Kasumi-1 (cell line): ENCODE data around the gene RFT1.

ENCODE experiments used
- DNase-seq, 2 experiments: peaks; one replicate each; lab custom pipeline; 2025; lab: John Stamatoyannopoulos, UW

RFT1 gene

GRCh38 chr3:53085476-53085875 lies 44.8 kb downstream of the RFT1 start:
- DNase-seq: no peak

GRCh38 chr3:53084310-53085001 lies 45.8 kb downstream of the RFT1 start:
- DNase-seq: no peak

DNA sequence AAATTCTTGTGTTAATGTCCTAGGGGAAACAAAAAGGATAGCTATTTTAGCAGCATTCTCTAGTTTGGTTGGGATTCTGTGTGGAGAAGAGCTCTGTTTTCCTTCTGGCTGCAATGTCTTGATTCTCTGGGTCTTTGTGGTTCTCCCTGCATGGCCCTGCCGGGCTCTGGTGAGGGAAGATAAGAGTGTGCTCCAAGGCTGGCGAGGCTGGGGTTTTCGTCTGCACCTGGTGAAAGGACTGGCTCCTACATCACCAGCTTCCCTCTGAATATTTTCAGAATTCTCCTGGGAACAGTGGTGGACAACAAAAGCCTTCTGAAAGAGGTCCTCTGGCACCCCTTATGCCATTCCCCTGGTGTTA lies 46.3 kb downstream of the RFT1 start:
- DNase-seq: no peak

GRCh38 chr3:53083521-53083920 lies 46.7 kb downstream of the RFT1 start:
- DNase-seq: no peak

DNA sequence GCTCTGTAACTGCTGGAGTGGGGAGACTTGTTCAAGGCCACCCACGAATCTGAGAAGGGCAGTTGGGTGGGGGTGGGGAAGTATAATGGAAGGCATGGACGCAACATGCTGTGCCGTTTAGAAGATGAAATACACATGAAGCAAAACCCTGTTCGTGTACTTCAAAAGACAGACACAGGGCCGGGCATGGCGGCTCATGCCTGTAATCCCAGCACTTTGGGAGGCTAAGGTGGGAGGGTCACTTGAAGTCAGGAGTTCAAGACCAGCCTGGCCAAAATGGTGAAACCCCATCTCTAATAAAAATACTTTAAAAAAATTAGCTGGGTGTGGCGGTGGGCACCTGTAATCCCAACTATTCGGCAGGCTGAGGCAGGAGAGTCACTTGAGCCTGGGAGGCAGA lies 47.5 kb downstream of the RFT1 start:
- DNase-seq: no peak

- no peak for DNase-seq
Observed at GRCh38 chr3:53081318-53081717, 48.9 kb downstream of the RFT1 start.

DNA sequence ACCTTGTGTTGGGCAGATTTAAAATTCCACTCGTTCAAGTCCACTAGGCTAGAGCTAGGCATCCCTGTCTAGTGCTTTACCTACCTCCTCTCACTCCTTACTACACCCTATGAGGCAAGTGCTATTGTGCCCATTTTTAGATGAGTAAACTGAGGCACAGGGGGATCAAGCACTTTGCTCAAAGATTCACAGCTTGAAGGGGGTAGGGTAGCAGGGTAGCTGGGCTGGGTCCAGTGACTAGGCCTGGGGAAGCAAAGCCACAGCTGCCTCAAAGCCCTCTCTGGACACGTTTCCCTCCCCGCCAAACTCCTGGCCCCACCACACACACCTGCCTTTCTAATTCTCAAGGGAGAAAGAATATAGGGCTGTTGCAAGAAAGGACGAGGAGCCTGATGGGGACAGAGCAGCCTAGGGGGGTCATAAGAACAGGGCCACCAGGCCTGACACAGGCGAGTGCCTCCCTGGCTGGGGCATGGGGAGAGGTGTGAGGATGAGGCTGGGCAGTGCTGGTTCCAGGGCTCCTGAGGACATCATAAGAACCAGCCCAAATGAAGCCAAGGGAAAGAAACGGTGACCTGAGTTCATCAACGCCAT lies 49.5 kb downstream of the RFT1 start:
- DNase-seq: no peak

GRCh38 chr3:53079791-53080555 lies 50.3 kb downstream of the RFT1 start:
- no peak for DNase-seq

DNA sequence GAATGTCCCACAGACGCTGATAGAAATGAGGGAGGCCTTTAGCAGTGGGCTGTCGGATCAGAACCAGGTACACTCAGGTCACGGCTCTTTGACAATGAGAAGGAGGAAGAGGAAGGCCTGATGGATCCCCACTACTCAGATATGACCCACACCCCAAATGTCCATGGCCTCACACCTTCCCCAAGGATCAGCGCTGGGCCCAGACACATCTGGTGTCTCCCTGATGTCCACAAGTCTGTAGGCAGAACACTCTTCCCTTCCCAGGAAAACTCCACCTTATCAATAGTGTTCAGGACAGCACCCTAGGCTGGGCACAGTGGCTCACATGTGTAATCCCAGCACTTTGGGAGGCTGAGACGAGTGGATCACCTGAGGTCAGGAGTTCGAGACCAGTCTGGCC lies 51.1 kb downstream of the RFT1 start:
- no peak for DNase-seq

GRCh38 chr3:53078656-53079055 lies 51.6 kb downstream of the RFT1 start:
- no peak for DNase-seq

DNA sequence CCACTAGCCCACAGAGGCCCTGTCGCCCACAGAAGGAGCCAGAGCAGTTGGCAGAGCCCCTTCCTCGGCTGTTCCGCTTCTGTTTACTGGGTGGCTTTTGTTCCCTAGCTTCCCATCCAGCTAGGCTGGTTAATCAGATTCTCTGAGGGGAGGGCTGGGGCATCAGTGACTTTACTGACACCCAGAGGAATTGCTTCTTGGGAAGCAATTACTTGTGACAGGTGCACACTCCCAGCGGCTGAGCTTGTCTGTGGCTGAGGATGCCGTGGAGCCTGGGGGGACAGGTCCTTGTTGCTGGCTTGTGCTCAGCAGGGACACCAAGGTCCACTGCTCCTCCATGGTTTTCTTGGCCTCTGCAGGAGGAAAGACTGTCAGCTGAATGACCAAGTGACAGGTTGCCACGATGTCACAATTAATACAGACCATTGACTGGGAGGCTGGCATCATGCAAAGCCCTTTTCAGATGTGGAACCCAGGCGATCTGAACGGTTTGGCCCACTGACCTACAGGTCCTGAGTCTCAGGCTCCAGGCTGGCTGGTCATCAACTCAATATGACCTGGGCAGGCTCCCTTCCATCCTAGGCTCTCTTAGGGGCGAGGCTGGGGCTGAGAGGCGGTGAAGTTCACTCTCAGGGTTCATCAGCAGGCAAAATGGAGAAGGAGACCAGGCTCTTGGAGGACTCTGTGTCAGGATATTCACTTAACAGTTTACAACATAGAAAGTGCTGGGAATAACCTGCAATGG lies 52.6 kb downstream of the RFT1 start:
- DNase-seq: no peak

GRCh38 chr3:53075743-53076140 lies 54.5 kb downstream of the RFT1 start:
- no peak for DNase-seq

DNA sequence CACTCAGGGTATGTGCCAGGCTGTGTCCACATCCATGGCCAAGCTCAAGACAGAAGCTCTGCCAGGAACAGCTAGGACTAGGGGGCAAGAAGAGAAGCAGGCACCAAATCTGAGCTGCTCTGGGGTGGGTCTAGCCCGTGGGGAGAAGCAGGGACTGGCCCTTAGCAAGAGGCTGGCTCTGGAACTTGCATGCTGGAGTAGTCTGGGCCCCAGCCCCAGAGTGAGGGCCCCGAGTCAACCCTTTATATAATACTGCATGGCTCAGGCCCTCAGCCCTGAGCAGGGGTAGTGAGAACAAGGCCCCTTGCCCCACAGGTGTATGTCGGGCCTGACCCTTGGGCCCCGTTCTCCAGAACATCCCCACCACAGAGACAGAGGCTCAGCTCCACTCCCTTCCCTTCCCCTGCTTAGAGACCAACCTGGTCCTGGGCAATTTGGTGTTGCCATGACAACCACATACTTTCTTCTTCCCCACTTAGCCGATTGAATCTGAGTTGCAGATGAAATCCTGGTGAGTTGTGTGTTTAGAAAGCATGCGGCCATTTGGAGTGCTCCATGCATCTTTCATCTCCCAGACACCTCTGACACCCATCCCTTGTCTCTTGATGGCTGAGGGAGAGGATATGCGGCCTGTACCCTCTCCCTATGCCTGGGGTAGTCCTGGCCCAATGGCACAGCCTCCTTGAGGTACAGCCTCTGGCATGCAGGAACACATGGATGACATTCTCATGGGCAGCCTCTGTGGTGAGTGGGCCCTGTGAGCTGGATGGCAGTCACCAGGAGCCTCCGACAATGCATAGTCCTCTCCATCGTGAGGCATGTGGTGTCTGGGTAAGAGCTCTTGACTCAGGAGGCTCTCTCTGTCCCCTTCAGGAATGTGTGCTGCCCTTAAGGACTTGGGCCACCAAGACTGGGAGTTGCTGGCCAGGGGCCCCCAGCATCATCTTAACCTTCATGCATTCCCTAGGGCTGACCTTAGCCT lies 55.2 kb downstream of the RFT1 start:
- DNase-seq: no peak

DNA sequence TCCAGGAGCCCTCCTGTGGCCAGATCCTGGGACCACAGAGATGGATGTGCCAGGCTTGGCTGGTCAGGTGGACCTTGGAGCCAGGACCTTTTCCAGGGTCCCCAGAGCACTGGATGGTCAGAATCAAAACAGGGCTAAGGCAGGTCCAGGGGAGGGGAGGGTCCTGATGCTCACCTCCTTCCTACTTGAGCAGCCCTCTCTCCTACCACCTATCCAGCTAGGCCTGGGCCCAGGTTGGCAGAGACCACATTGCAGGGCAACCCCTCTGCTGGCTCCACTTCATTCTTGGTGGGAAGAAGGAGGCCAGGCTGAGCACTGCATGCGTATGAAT lies 55.9 kb downstream of the RFT1 start:
- DNase-seq: no peak

DNA sequence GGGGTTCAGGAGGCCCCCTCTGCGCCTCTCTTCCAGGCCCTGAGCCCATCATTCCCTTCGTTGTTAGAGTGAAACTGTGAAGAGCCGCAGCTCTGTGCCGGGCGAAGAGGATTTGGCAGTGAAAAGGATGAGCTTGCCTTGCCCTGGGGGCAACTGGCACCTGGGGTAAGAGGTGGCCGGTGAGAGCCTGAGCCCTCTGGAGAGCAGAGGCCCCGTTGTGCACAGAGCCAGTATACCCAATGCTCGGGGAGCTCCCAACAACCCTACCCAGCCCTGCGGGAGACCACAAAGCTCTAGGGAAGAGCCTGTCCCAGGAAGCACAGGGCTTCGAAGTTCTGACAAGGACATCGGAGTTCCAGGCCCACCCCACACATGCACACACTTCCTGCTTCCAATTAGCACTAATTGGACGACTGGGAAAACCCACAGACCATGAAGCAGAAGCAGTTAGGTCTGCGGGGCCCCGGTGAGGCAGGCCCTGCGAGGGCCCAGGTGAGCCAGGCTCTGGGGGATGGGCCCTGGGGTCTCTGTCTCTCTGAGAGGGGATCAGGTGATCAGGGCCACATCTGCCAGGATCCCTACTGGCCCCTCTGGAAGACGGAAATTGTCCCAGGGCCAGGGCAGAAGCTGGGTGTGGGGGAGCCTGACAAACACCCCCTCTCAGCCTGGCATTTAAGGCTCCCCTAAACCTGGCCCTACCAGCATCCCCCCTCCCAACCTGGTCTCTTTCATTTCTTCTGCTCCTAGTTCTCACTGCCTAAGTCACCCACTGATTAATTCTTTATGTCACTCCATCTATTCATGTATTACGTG lies 56.5 kb downstream of the RFT1 start:
- DNase-seq: no peak

- peak; percentile 87 to 89 for DNase-seq
Observed at GRCh38 chr3:53072653-53073552, 57.3 kb downstream of the RFT1 start.

- DNase-seq: no peak
Observed at GRCh38 chr3:53071882-53072431, 58.3 kb downstream of the RFT1 start.

DNA sequence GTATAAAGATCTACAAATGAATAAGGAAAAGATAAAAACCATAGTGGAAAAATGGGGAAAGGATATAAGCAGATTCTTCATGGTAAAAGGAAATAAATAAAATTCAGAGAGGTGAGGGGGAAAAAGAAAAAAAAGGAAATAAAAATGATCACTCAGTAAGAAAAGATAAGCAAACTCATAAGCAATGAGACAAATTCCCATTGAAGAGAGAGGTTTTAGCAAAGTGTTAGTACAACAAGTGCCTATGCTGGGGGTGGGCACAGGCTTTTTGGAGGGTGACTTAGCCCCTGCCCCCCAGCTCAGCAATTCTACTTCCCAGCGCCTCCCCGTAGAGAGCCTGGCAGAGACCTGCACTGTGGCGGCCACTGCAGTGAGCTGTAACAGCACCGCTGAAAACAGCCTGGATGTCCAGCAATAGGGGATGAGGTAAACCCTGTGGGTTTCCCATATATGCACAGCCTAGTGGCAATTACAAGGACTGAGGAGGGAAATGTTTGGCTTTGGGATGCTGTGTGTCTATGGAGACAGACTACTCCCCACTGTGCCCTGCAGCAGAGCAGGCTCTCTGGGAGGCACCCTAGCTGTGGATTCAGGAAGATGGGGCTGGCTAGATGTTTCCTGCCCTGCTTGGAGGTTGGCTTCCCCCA lies 60.7 kb downstream of the RFT1 start:
- no peak for DNase-seq

- DNase-seq: no peak
Observed at GRCh38 chr3:53068176-53068575, 62.1 kb downstream of the RFT1 start.
